A549 (cell line): ENCODE measurements around the gene TANGO2. TPM values are rescaled to one million over a fixed set of nuclear protein-coding genes. Genes with fewer than 3 reads are reported as not detected.

Experiments
- ATAC-seq, 2 experiments: fragments of 200-7000 bp in 1 of 2; fragments of >200 bp in 1 of 2; cut with Nextera tagmentation in 1 of 2; cut with Tn5 transposase in 1 of 2; 3 replicates each; pipeline versions ENCODE4 v1.8.0 to v1.9.1; 2018 to 2020; ENCODE audit warnings: mild to moderate bottlenecking in 1 of 2, moderate library complexity in 1 of 2
- CTCF ChIA-PET: fragments of 300-600 bp; sonication (Branson Sonifier 250); formaldehyde crosslinking; extraction: SDS; loops from one replicate; lab custom pipeline; 2021; ENCODE audit warnings: antibody characterized with exemption, inconsistent platforms; lab: Yijun Ruan, JAX
- POLR2A ChIA-PET: fragments of 350-600 bp; formaldehyde crosslinking; extraction: SDS; loops from one replicate; lab custom pipeline; 2021; ENCODE audit warnings: antibody characterized with exemption, inconsistent platforms; lab: Yijun Ruan, JAX
- DNase-seq, 2 experiments: peaks; one replicate each; pipeline versions ENCODE4 v3.0.0 to v3.0.0-alpha.2; 2011 to 2016; ENCODE audit warnings: low read depth in 1 of 2, low spot score in 1 of 2
- FAIRE-seq: peaks from 2 replicates; lab custom pipeline; 2011; peaks lifted over from hg19 to GRCh38; lab: Jason Lieb, UNC
- H3K27ac ChIP-seq, 2 experiments: fragments of >200 bp; sonication (Bioruptor Twin); formaldehyde crosslinking; 3 replicates each; pipeline ENCODE4 v1.5.1; 2016 to 2017
- H3K4me1 ChIP-seq: fragments of >200 bp; sonication (Bioruptor Twin); formaldehyde crosslinking; 3 replicates; pipeline ENCODE4 v1.6.1; 2016
- H3K4me2 ChIP-seq: fragments of >200 bp; sonication (Bioruptor Twin); formaldehyde crosslinking; 3 replicates; pipeline ENCODE4 v1.6.1; 2016
- H3K4me3 ChIP-seq: fragments of >200 bp; sonication (Bioruptor Twin); formaldehyde crosslinking; 3 replicates; pipeline ENCODE4 v1.5.1; 2016
- H3K9me3 ChIP-seq: fragments of >200 bp; sonication (Bioruptor Twin); formaldehyde crosslinking; 3 replicates; pipeline ENCODE4 v1.6.1; 2016
- CBX2 ChIP-seq: fragments of 200-600 bp; sonication (generic); IDR thresholded peaks from 2 replicates; pipeline ENCODE4 v1.6.1; 2016; ENCODE audit warnings: low read depth, mild to moderate bottlenecking, borderline replicate concordance
- CBX8 ChIP-seq: fragments of 200-600 bp; sonication (generic); IDR thresholded peaks from 2 replicates; pipeline ENCODE4 v1.6.1; 2016
- CHD2 ChIP-seq: fragments of 150-350 bp; IDR thresholded peaks from 2 replicates; pipeline ENCODE4 v1.6.1; 2014; ENCODE audit warnings: low read length; ENCODE audit not compliant: partially characterized antibody
- CHD4 ChIP-seq: fragments of 200-600 bp; sonication (generic); IDR thresholded peaks from 2 replicates; pipeline ENCODE4 v1.6.1; 2016; ENCODE audit warnings: antibody characterized with exemption, mild to moderate bottlenecking, borderline replicate concordance
- EHF ChIP-seq: fragments of 250-450 bp; sonication (Bioruptor Pico); IDR thresholded peaks from 2 replicates; pipeline ENCODE4 v1.5.0; 2020; ENCODE audit warnings: mild to moderate bottlenecking
- EHMT2 ChIP-seq: fragments of 200-600 bp; sonication (generic); IDR thresholded peaks from 2 replicates; pipeline ENCODE4 v1.6.1; 2016; ENCODE audit warnings: antibody characterized with exemption, low read depth, mild to moderate bottlenecking, moderate library complexity
- FOSB ChIP-seq: fragments of 250-450 bp; sonication (Bioruptor Pico); IDR thresholded peaks from 2 replicates; pipeline ENCODE4 v1.5.0; 2020; ENCODE audit warnings: mild to moderate bottlenecking, moderate library complexity
- HDAC2 ChIP-seq: fragments of 200-600 bp; sonication (generic); IDR thresholded peaks from 2 replicates; pipeline ENCODE4 v1.6.1; 2016
- HMGXB4 ChIP-seq: fragments of 250-450 bp; sonication (Bioruptor Pico); IDR thresholded peaks from 2 replicates; pipeline ENCODE4 v1.5.0; 2021; ENCODE audit warnings: mild to moderate bottlenecking, moderate library complexity, borderline replicate concordance
- HOXA7 ChIP-seq: fragments of 250-450 bp; sonication (Bioruptor Pico); IDR thresholded peaks from 2 replicates; pipeline ENCODE4 v1.5.0; 2020; ENCODE audit warnings: mild to moderate bottlenecking, moderate library complexity
- HOXB13 ChIP-seq: fragments of 250-450 bp; sonication (Bioruptor Pico); IDR thresholded peaks from 2 replicates; pipeline ENCODE4 v1.5.0; 2020; ENCODE audit warnings: low read depth, mild to moderate bottlenecking, moderate library complexity
- HOXB5 ChIP-seq: fragments of 250-450 bp; sonication (Bioruptor Pico); IDR thresholded peaks from 2 replicates; pipeline ENCODE4 v1.5.0; 2020; ENCODE audit warnings: mild to moderate bottlenecking, moderate library complexity
- JUN ChIP-seq, 2 experiments: fragments of >200 bp; sonication (Bioruptor Twin); formaldehyde crosslinking; IDR thresholded peaks; 2 replicates in 1 of 2; 3 replicates in 1 of 2; pipeline ENCODE4 v1.6.1; 2016 to 2017
- KDM1A ChIP-seq: fragments of 200-600 bp; sonication (generic); IDR thresholded peaks from 2 replicates; pipeline ENCODE4 v1.6.1; 2016; ENCODE audit warnings: low read depth, mild to moderate bottlenecking
- KDM5A ChIP-seq: fragments of 200-600 bp; sonication (generic); IDR thresholded peaks from 2 replicates; pipeline ENCODE4 v1.6.1; 2016; ENCODE audit warnings: antibody characterized with exemption, mild to moderate bottlenecking
- MAX ChIP-seq: IDR thresholded peaks from 2 replicates; pipeline ENCODE4 v1.6.1; 2012
- NPAS2 ChIP-seq: fragments of 250-450 bp; sonication (Bioruptor Pico); IDR thresholded peaks from 2 replicates; pipeline ENCODE4 v1.8.0; 2022; ENCODE audit warnings: mild to moderate bottlenecking, moderate library complexity, borderline replicate concordance
- NR3C1 ChIP-seq: fragments of >200 bp; sonication (Bioruptor Twin); formaldehyde crosslinking; IDR thresholded peaks from 3 replicates; pipeline ENCODE4 v1.6.1; 2017
- POLR2A ChIP-seq: IDR thresholded peaks from 2 replicates; pipeline ENCODE4 v1.6.1; 2012; ENCODE audit warnings: mild to moderate bottlenecking, low read length
- POLR2AphosphoS2 ChIP-seq: conservative IDR thresholded peaks from 2 replicates; pipeline ENCODE4 v1.6.1; 2012; ENCODE audit warnings: low read length, improper control_type of control experiment, inconsistent platforms
- RARB ChIP-seq: fragments of 250-450 bp; sonication (Bioruptor Pico); IDR thresholded peaks from 2 replicates; pipeline ENCODE4 v1.8.0; 2021; ENCODE audit warnings: mild to moderate bottlenecking, moderate library complexity
- RCOR1 ChIP-seq: fragments of 150-350 bp; IDR thresholded peaks from 2 replicates; pipeline ENCODE4 v1.6.1; 2014; ENCODE audit warnings: antibody characterized with exemption, low read length, low read depth
- RFX5 ChIP-seq: fragments of 450-650 bp; IDR thresholded peaks from 2 replicates; pipeline ENCODE4 v1.7.1; 2014; ENCODE audit warnings: antibody characterized with exemption, mild to moderate bottlenecking, moderate library complexity
- SREBF2 ChIP-seq: fragments of 450-650 bp; IDR thresholded peaks from 2 replicates; pipeline ENCODE4 v1.6.1; 2014; ENCODE audit warnings: mild to moderate bottlenecking, moderate library complexity
- TP53 ChIP-seq: fragments of 250-450 bp; sonication (Bioruptor Pico); IDR thresholded peaks from 2 replicates; pipeline ENCODE4 v1.5.0; 2021; ENCODE audit warnings: mild to moderate bottlenecking, moderate library complexity
- ZNF302 ChIP-seq: fragments of 250-450 bp; sonication (Bioruptor Pico); IDR thresholded peaks from 2 replicates; pipeline ENCODE4 v1.9.0; 2021; ENCODE audit warnings: inconsistent platforms, mild to moderate bottlenecking, moderate library complexity
- ZSCAN20 ChIP-seq: fragments of 250-450 bp; sonication (Bioruptor Pico); IDR thresholded peaks from 2 replicates; pipeline ENCODE4 v1.8.0; 2022; ENCODE audit warnings: mild to moderate bottlenecking, moderate library complexity
- WGBS: methylation state at CpG from one replicate; pipeline ENCODE4 v1.1.6; 2017; ENCODE audit errors: missing lambda C conversion rate; 5-methylcytosine and 5-hydroxymethylcytosine counted together
- polyA plus RNA-seq, 4 experiments: library from polyadenylated mRNA; depleted of rRNA in 3 of 4; stranded (reverse); fragments of >200 nt; fragmentation: RNase III in 1 of 4; extraction: RNeasy Plus Mini Kit Qiagen cat#74134 plus additional on column Dnase treatment in 1 of 4; gene quantifications; 2 replicates in 3 of 4; 3 replicates in 1 of 4; pipeline ENCODE4 v1.2.3, GENCODE V29; 2011 to 2017
- TF ChIP-seq, protein P1 (sequence below): IDR thresholded peaks from 2 replicates; pipeline ENCODE4 v1.6.1; 2012; ENCODE audit warnings: low read depth, borderline replicate concordance

Gene TANGO2
- polyA plus RNA-seq, 2 of the 4 experiments (the other 2 are of a cell fraction): 13.2 to 13.8 TPM

- FAIRE-seq (no peak), ATAC-seq (no peak), DNase-seq (no peak)
- POLR2A ChIA-PET: no interaction called here
- TF ChIP-seq HOXB5 (CRISPR knock-in tag): no peak
- TF ChIP-seq KDM1A: no peak
- TF ChIP-seq TP53 (CRISPR knock-in tag): no peak
- no peak for TF ChIP-seq EHF
- no peak for TF ChIP-seq HOXB13 (CRISPR knock-in tag)
- TF ChIP-seq RARB (CRISPR knock-in tag): no peak
- no peak for TF ChIP-seq KDM5A
- no peak for TF ChIP-seq CBX2
- no peak for TF ChIP-seq CBX8
- TF ChIP-seq NR3C1: no peak
- no peak for TF ChIP-seq HDAC2
- TF ChIP-seq RFX5: no peak
- TF ChIP-seq CHD2: no peak
- TF ChIP-seq HMGXB4 (CRISPR knock-in tag): no peak
- no peak for TF ChIP-seq ZSCAN20 (CRISPR knock-in tag)
- TF ChIP-seq HOXA7 (CRISPR knock-in tag): no peak
- no peak for TF ChIP-seq CHD4
- TF ChIP-seq ZNF302 (CRISPR knock-in tag): no peak
- no peak for TF ChIP-seq MAX
- CTCF ChIA-PET: interaction anchor here (0.7 kb wide), 2 partner anchors 23 to 58 kb away, joined by 3 read pairs; no protein-coding TSS in a partner anchor
- Histone ChIP-seq H3K4me3 (no peak overlapping the region), H3K27ac (no peak overlapping the region), H3K9me3 (0 out of 3 replicates have a peak, but pooled peaks cover 3% of the 10 kb centered on the region), H3K4me1 (no peaks in the 10 kb centered on the region), H3K4me2 (no peak overlapping the region)
- WGBS: 96% methylated on average over 5 of the region's 6 CpGs
Measured at GRCh38 chr22:20099099-20099711, 78.3 kb downstream of the TANGO2 start.

DNA sequence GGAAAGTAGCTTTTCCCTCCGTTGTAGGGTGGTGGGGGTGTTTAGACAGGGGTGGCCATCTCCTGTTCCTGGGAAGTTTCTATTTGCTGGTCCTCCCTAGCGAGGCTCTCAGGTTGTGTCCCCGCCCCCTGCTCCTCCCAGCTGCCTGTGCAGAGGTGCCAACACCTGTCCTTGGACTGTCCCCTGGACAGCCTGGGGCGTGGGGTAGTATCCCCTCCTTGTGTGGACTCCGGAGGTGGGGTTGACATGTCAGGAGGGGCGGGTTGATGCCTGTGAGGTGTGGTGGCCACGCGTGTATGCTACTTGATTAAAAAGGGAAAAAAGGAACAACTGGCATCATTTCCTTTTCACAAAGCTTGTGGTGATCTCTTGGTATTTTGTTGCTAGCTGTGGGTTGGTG lies 80.7 kb downstream of the TANGO2 start:
- ChIA-PET POLR2A (no interaction called here), CTCF (interaction anchor here (2.1 kb wide), 1 partner anchor 10 kb away, joined by 11 read pairs; no protein-coding TSS in a partner anchor)
- Histone ChIP-seq H3K27ac (no peak overlapping the region), H3K9me3 (no peaks in the 10 kb centered on the region), H3K4me1 (no peaks in the 10 kb centered on the region), H3K4me2 (no peak overlapping the region), H3K4me3 (no peak overlapping the region)
- TF ChIP-seq POLR2AphosphoS2 (no peak), CBX2 (no peak), HOXB13 (CRISPR knock-in tag) (no peak), RCOR1 (no peak), POLR2A (no peak), NPAS2 (no peak), EHMT2 (no peak), JUN (IDR thresholded peaks at IDR 0.05) (no peak), FOSB (CRISPR knock-in tag) (no peak), CHD2 (no peak), SREBF2 (no peak)
- TF ChIP-seq, protein P1, sequence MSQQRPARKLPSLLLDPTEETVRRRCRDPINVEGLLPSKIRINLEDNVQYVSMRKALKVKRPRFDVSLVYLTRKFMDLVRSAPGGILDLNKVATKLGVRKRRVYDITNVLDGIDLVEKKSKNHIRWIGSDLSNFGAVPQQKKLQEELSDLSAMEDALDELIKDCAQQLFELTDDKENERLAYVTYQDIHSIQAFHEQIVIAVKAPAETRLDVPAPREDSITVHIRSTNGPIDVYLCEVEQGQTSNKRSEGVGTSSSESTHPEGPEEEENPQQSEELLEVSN: no peak
- no peak for ATAC-seq
- no peak for DNase-seq
- 99% methylated on average over 5 of the region's 8 CpGs for WGBS
- FAIRE-seq: no peak
